Spleen (tissue), 7 donors: ENCODE results near the gene LSM14B.

ENCODE experiments used
- CTCF ChIP-seq, 11 experiments: fragments of 200-600 bp in 7 of 11; fragments of 450-650 bp in 4 of 11; sonication (generic) in 4 of 11; IDR thresholded peaks in 8 of 11; conservative IDR thresholded peaks in 3 of 11; 1 replicate in 7 of 11; 2 replicates in 4 of 11; pipeline versions ENCODE4 v1.4.0 to v1.8.0; 2016 to 2021; ENCODE audit warnings: antibody characterized with exemption in 11 of 11, inconsistent platforms in 4 of 11, mild to moderate bottlenecking in 1 of 11
- POLR2A ChIP-seq, 3 donors: fragments of 450-650 bp; IDR thresholded peaks; one replicate each; pipeline ENCODE4 v1.5.1; 2017; ENCODE audit warnings: antibody characterized with exemption in 3 of 3, mild to moderate bottlenecking in 1 of 3
- POLR2AphosphoS5 ChIP-seq, 3 donors: sonication (generic); formaldehyde crosslinking; IDR thresholded peaks; one replicate each; pipeline ENCODE4 v1.5.1; 2017; ENCODE audit warnings: antibody characterized with exemption in 3 of 3
- donor health status: DM: no; HTN: no; CAD: no; lungs with moderate emphysema.
- donor health status: DM: no; HTN: no; CAD: no.
- donor health status: DM: no; HTN: no; CAD: no.

GRCh38 chr20:62131560-62132320 lies 9.5 kb downstream of the LSM14B start:
- TF ChIP-seq CTCF (IDR thresholded peaks at IDR 0.05 in 8 of 11, conservative IDR thresholded peaks at IDR 0.05 in 3 of 11): no peak
- TF ChIP-seq POLR2A (IDR thresholded peaks at IDR 0.05): no peak
- TF ChIP-seq POLR2AphosphoS5 (IDR thresholded peaks at IDR 0.05): peak in 1 of 3 donors; percentile 3
